A549 (cell line): ENCODE results near the gene XPR1. TPM values are rescaled to one million over a fixed set of nuclear protein-coding genes. Genes with fewer than 3 reads are reported as not detected.

ENCODE experiments used
- ATAC-seq, 2 experiments: fragments of 200-7000 bp in 1 of 2; fragments of >200 bp in 1 of 2; cut with Nextera tagmentation in 1 of 2; cut with Tn5 transposase in 1 of 2; 3 replicates each; pipeline versions ENCODE4 v1.8.0 to v1.9.1; 2018 to 2020; ENCODE audit warnings: mild to moderate bottlenecking in 1 of 2, moderate library complexity in 1 of 2
- CTCF ChIA-PET: fragments of 300-600 bp; sonication (Branson Sonifier 250); formaldehyde crosslinking; extraction: SDS; loops from one replicate; lab custom pipeline; 2021; ENCODE audit warnings: antibody characterized with exemption, inconsistent platforms; lab: Yijun Ruan, JAX
- POLR2A ChIA-PET: fragments of 350-600 bp; formaldehyde crosslinking; extraction: SDS; loops from one replicate; lab custom pipeline; 2021; ENCODE audit warnings: antibody characterized with exemption, inconsistent platforms; lab: Yijun Ruan, JAX
- DNase-seq, 2 experiments: peaks; one replicate each; pipeline versions ENCODE4 v3.0.0 to v3.0.0-alpha.2; 2011 to 2016; ENCODE audit warnings: low read depth in 1 of 2, low spot score in 1 of 2
- FAIRE-seq: peaks from 2 replicates; lab custom pipeline; 2011; peaks lifted over from hg19 to GRCh38; lab: Jason Lieb, UNC
- H3K27ac ChIP-seq, 2 experiments: fragments of >200 bp; sonication (Bioruptor Twin); formaldehyde crosslinking; 3 replicates each; pipeline ENCODE4 v1.5.1; 2016 to 2017
- H3K4me1 ChIP-seq: fragments of >200 bp; sonication (Bioruptor Twin); formaldehyde crosslinking; 3 replicates; pipeline ENCODE4 v1.6.1; 2016
- H3K4me2 ChIP-seq: fragments of >200 bp; sonication (Bioruptor Twin); formaldehyde crosslinking; 3 replicates; pipeline ENCODE4 v1.6.1; 2016
- H3K4me3 ChIP-seq: fragments of >200 bp; sonication (Bioruptor Twin); formaldehyde crosslinking; 3 replicates; pipeline ENCODE4 v1.5.1; 2016
- H3K9me3 ChIP-seq: fragments of >200 bp; sonication (Bioruptor Twin); formaldehyde crosslinking; 3 replicates; pipeline ENCODE4 v1.6.1; 2016
- ATOH8 ChIP-seq: fragments of 250-450 bp; sonication (Bioruptor Pico); IDR thresholded peaks from 2 replicates; pipeline ENCODE4 v1.5.0; 2020; ENCODE audit warnings: low read depth, mild to moderate bottlenecking, moderate library complexity
- CEBPB ChIP-seq, 2 experiments: fragments of >200 bp in 1 of 2; sonication (Bioruptor Twin) in 1 of 2; formaldehyde crosslinking in 1 of 2; IDR thresholded peaks; 2 replicates each; pipeline ENCODE4 v1.6.1; 2012 to 2016
- ELK1 ChIP-seq: fragments of 150-350 bp; IDR thresholded peaks from 2 replicates; pipeline ENCODE4 v1.6.1; 2014; ENCODE audit warnings: low read depth, mild to moderate bottlenecking, low read length
- ESRRA ChIP-seq: fragments of 150-350 bp; IDR thresholded peaks from 2 replicates; pipeline ENCODE4 v1.6.1; 2014; ENCODE audit warnings: mild to moderate bottlenecking, low read length, borderline replicate concordance
- FOXS1 ChIP-seq: fragments of 250-450 bp; sonication (Bioruptor Pico); IDR thresholded peaks from 2 replicates; pipeline ENCODE4 v1.5.0; 2020; ENCODE audit warnings: mild to moderate bottlenecking, moderate library complexity
- HMGXB4 ChIP-seq: fragments of 250-450 bp; sonication (Bioruptor Pico); IDR thresholded peaks from 2 replicates; pipeline ENCODE4 v1.5.0; 2021; ENCODE audit warnings: mild to moderate bottlenecking, moderate library complexity, borderline replicate concordance
- HOXA7 ChIP-seq: fragments of 250-450 bp; sonication (Bioruptor Pico); IDR thresholded peaks from 2 replicates; pipeline ENCODE4 v1.5.0; 2020; ENCODE audit warnings: mild to moderate bottlenecking, moderate library complexity
- JUN ChIP-seq, 2 experiments: fragments of >200 bp; sonication (Bioruptor Twin); formaldehyde crosslinking; IDR thresholded peaks; 2 replicates in 1 of 2; 3 replicates in 1 of 2; pipeline ENCODE4 v1.6.1; 2016 to 2017
- MAFK ChIP-seq: fragments of 450-650 bp; IDR thresholded peaks from 2 replicates; pipeline ENCODE4 v1.6.1; 2014; ENCODE audit not compliant: partially characterized antibody
- MAX ChIP-seq: IDR thresholded peaks from 2 replicates; pipeline ENCODE4 v1.6.1; 2012
- MAZ ChIP-seq: fragments of 150-350 bp; IDR thresholded peaks from 2 replicates; pipeline ENCODE4 v1.6.1; 2014; ENCODE audit warnings: antibody characterized with exemption, low read depth, low read length, borderline replicate concordance
- NR3C1 ChIP-seq: fragments of >200 bp; sonication (Bioruptor Twin); formaldehyde crosslinking; IDR thresholded peaks from 3 replicates; pipeline ENCODE4 v1.6.1; 2017
- PHF8 ChIP-seq: fragments of 200-600 bp; sonication (generic); IDR thresholded peaks from 2 replicates; pipeline ENCODE4 v1.6.1; 2016; ENCODE audit warnings: low read depth, mild to moderate bottlenecking, antibody characterized with exemption, moderate library complexity, borderline replicate concordance
- RNF2 ChIP-seq: fragments of 200-600 bp; sonication (generic); IDR thresholded peaks from 2 replicates; pipeline ENCODE4 v1.6.1; 2016; ENCODE audit warnings: low read depth, mild to moderate bottlenecking, antibody characterized with exemption, moderate library complexity, borderline replicate concordance
- SMC3 ChIP-seq: fragments of >200 bp; sonication (Bioruptor Twin); formaldehyde crosslinking; IDR thresholded peaks from 3 replicates; pipeline ENCODE4 v1.6.1; 2018; ENCODE audit warnings: inconsistent platforms
- TFCP2L1 ChIP-seq: fragments of 250-450 bp; sonication (Bioruptor Pico); IDR thresholded peaks from 2 replicates; pipeline ENCODE4 v1.5.0; 2021; ENCODE audit warnings: mild to moderate bottlenecking
- TP53 ChIP-seq: fragments of 250-450 bp; sonication (Bioruptor Pico); IDR thresholded peaks from 2 replicates; pipeline ENCODE4 v1.5.0; 2021; ENCODE audit warnings: mild to moderate bottlenecking, moderate library complexity
- ZFP36 ChIP-seq: fragments of 450-650 bp; IDR thresholded peaks from 2 replicates; pipeline ENCODE4 v1.6.1; 2014; ENCODE audit warnings: borderline replicate concordance; ENCODE audit not compliant: partially characterized antibody
- ZNF302 ChIP-seq: fragments of 250-450 bp; sonication (Bioruptor Pico); IDR thresholded peaks from 2 replicates; pipeline ENCODE4 v1.9.0; 2021; ENCODE audit warnings: inconsistent platforms, mild to moderate bottlenecking, moderate library complexity
- ZSCAN20 ChIP-seq: fragments of 250-450 bp; sonication (Bioruptor Pico); IDR thresholded peaks from 2 replicates; pipeline ENCODE4 v1.8.0; 2022; ENCODE audit warnings: mild to moderate bottlenecking, moderate library complexity
- WGBS: methylation state at CpG from one replicate; pipeline ENCODE4 v1.1.6; 2017; ENCODE audit errors: missing lambda C conversion rate; 5-methylcytosine and 5-hydroxymethylcytosine counted together
- polyA plus RNA-seq, 4 experiments: library from polyadenylated mRNA; depleted of rRNA in 3 of 4; stranded (reverse); fragments of >200 nt; fragmentation: RNase III in 1 of 4; extraction: RNeasy Plus Mini Kit Qiagen cat#74134 plus additional on column Dnase treatment in 1 of 4; gene quantifications; 2 replicates in 3 of 4; 3 replicates in 1 of 4; pipeline ENCODE4 v1.2.3, GENCODE V29; 2011 to 2017

Gene XPR1
- polyA plus RNA-seq, 2 of the 4 experiments (the other 2 are of a cell fraction) = 37.5 to 86.1 TPM

GRCh38 chr1:180640531-180640949 is 8.7 kb downstream of the XPR1 start:
- H3K4me1 ChIP-seq = peaks cover 15% of the 10 kb centered on the region; the same call in 2 of the 3 replicates
- DNase-seq (no peak), FAIRE-seq (no peak), ATAC-seq (no peak)
- TF ChIP-seq JUN (IDR thresholded peaks at IDR 0.05) (no peak), NR3C1 (no peak), FOXS1 (CRISPR knock-in tag) (no peak), MAFK (no peak), MAX (no peak)
- ChIA-PET POLR2A (interaction anchor here (1.1 kb wide), 1 partner anchor 9 kb away, joined by 6 read pairs; the partner anchor contains the start of gene XPR1), CTCF (interaction anchor here (2.2 kb wide), 1 partner anchor 9 kb away, joined by 5 read pairs; the partner anchor contains the start of gene XPR1)
- H3K9me3 ChIP-seq = no peaks in the 10 kb centered on the region
- H3K4me3 ChIP-seq = no peak overlapping the region
- 96% methylated on average over 3 of the region's 3 CpGs for WGBS
- H3K4me2 ChIP-seq = no peak overlapping the region
- no peak overlapping the region for H3K27ac ChIP-seq

- no peak overlapping the region for H3K4me2 ChIP-seq
- no peak for FAIRE-seq
- peaks cover 10% of the 10 kb centered on the region; the same call in 2 of the 3 replicates for H3K4me1 ChIP-seq
- no peak for ATAC-seq
- TF ChIP-seq MAZ (no peak), JUN (IDR thresholded peaks at IDR 0.05) (no peak), TP53 (CRISPR knock-in tag) (no peak), HOXA7 (CRISPR knock-in tag) (no peak), ELK1 (no peak), PHF8 (no peak), FOXS1 (CRISPR knock-in tag) (no peak), TFCP2L1 (CRISPR knock-in tag) (no peak), NR3C1 (no peak), RNF2 (no peak), HMGXB4 (CRISPR knock-in tag) (no peak), ATOH8 (CRISPR knock-in tag) (no peak), SMC3 (no peak), ZSCAN20 (CRISPR knock-in tag) (no peak)
- no peak overlapping the region for H3K4me3 ChIP-seq
- H3K9me3 ChIP-seq = no peaks in the 10 kb centered on the region
- POLR2A ChIA-PET = interaction anchor here (1.1 kb wide), 1 partner anchor 10 kb away, joined by 6 read pairs; the partner anchor contains the start of gene XPR1
- CTCF ChIA-PET = interaction anchor here (0.6 to 2.2 kb wide), 2 partner anchors 11 to 80 kb away, joined by 3 to 5 read pairs; partner anchors contain the start of gene XPR1
- no peak overlapping the region for H3K27ac ChIP-seq
- no peak for DNase-seq
Measured at GRCh38 chr1:180641662-180642061, 9.8 kb downstream of the XPR1 start.

- TF ChIP-seq FOXS1 (CRISPR knock-in tag) (no peak), ESRRA (no peak), ZFP36 (no peak), CEBPB (IDR thresholded peaks at IDR 0.05) (no peak), ZNF302 (CRISPR knock-in tag) (no peak)
- TF ChIP-seq, all 56 proteins: peak for 0
- peaks cover 10% of the 10 kb centered on the region; the same call in 2 of the 3 replicates for H3K4me1 ChIP-seq
- H3K4me2 ChIP-seq = no peak overlapping the region
- 50% methylated on average over 1 of the region's 1 CpG for WGBS
- no peak overlapping the region for H3K27ac ChIP-seq
- CTCF ChIA-PET = no interaction called here
- FAIRE-seq = no peak
- ATAC-seq = no peak
- no peak for DNase-seq
- POLR2A ChIA-PET = no interaction called here
- H3K9me3 ChIP-seq = no peaks in the 10 kb centered on the region
- H3K4me3 ChIP-seq = no peak overlapping the region
Measured at GRCh38 chr1:180642781-180643180, 11.0 kb downstream of the XPR1 start.
